ENCODE results near the gene ABCA13.

DNA sequence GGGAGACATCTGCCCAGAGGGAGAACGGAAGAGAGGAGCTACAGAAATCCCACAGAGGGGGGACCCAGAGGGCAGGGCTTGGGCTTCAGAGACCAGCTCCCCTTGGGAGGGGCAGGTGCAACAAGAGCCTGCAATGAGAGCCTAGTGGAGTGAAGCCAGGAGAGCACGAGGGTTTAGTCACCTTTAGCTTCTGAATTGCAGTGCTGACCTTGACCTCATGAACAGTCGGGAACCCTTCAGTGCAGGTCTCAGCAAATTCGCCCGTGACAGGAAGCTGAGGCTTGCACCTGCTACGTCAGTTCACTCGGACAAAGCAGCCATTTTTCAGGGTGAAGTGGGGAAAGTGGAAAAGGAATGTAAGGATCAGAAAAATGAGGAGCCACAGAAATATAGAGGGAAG lies 446.2 kb downstream of the ABCA13 start:
- TF ChIP-seq EZH2phosphoT487 (IDR thresholded peaks at IDR 0.05; ENCODE audit: insufficient read depth, low read depth) (no peak), EZH2 (IDR thresholded peaks at IDR 0.05; ENCODE audit: insufficient read depth, poor library complexity, severe bottlenecking) (no peak)

All from GM23248 (cell line).